Keratinocyte (primary cell): ENCODE measurements around the gene HIF1A. TPM values are rescaled to one million over a fixed set of nuclear protein-coding genes. Genes with fewer than 3 reads are reported as not detected.

ENCODE experiments used
- DNase-seq: peaks from one replicate; pipeline ENCODE4 v3.0.0-alpha.2; 2011; ENCODE audit warnings: low read depth, missing footprints, low spot score
- FAIRE-seq: peaks from 2 replicates; lab custom pipeline; 2011; peaks lifted over from hg19 to GRCh38; lab: Jason Lieb, UNC
- H2AFZ ChIP-seq: 2 replicates; pipeline ENCODE4 v1.6.0; 2012; ENCODE audit warnings: low read length, control low read depth, inconsistent platforms; ENCODE audit not compliant: control insufficient read depth
- H3K27ac ChIP-seq: 2 replicates; pipeline ENCODE4 v1.5.1; 2011; ENCODE audit warnings: low read length; ENCODE audit not compliant: control insufficient read depth, insufficient read depth
- H3K27me3 ChIP-seq: 3 replicates; pipeline ENCODE4 v1.6.0; 2011; ENCODE audit warnings: low read length; ENCODE audit not compliant: control insufficient read depth, insufficient read depth; ENCODE audit errors: extremely low read depth
- H3K36me3 ChIP-seq, 2 experiments: 2 replicates in 1 of 2; 3 replicates in 1 of 2; pipeline ENCODE4 v1.5.1; 2011; ENCODE audit warnings: low read length in 2 of 2, mild to moderate bottlenecking in 1 of 2; ENCODE audit not compliant: control insufficient read depth in 2 of 2, insufficient read depth in 2 of 2; ENCODE audit errors: extremely low read depth in 1 of 2
- H3K4me1 ChIP-seq: 3 replicates; pipeline ENCODE4 v1.5.1; 2011; ENCODE audit warnings: low read length; ENCODE audit not compliant: control insufficient read depth, insufficient read depth; ENCODE audit errors: extremely low read depth
- H3K4me2 ChIP-seq: 3 replicates; pipeline ENCODE4 v1.6.0; 2011; ENCODE audit warnings: low read depth, low read length; ENCODE audit not compliant: control insufficient read depth, insufficient read depth; ENCODE audit errors: extremely low read depth
- H3K4me3 ChIP-seq, 3 experiments: fragments of 200-600 bp in 1 of 3; sonication (generic) in 1 of 3; 2 replicates in 2 of 3; 3 replicates in 1 of 3; pipeline ENCODE4 v1.5.1; 2011 to 2016; ENCODE audit warnings: low read length in 3 of 3, mild to moderate bottlenecking in 3 of 3, control low read depth in 2 of 3, inconsistent platforms in 1 of 3, low read depth in 1 of 3, mixed read lengths in 1 of 3, mixed run types in 1 of 3, moderate library complexity in 1 of 3; ENCODE audit not compliant: control insufficient read depth in 2 of 3, insufficient read depth in 2 of 3; ENCODE audit errors: extremely low read depth in 1 of 3
- H3K79me2 ChIP-seq: 2 replicates; pipeline ENCODE4 v1.6.0; 2012; ENCODE audit warnings: low read length; ENCODE audit not compliant: control insufficient read depth, insufficient read depth
- H3K9ac ChIP-seq: 3 replicates; pipeline ENCODE4 v1.6.0; 2011; ENCODE audit warnings: low read length; ENCODE audit not compliant: control insufficient read depth, insufficient read depth; ENCODE audit errors: extremely low read depth
- H3K9me1 ChIP-seq: 3 replicates; pipeline ENCODE4 v1.6.0; 2011; ENCODE audit warnings: low read length; ENCODE audit not compliant: control insufficient read depth, insufficient read depth; ENCODE audit errors: extremely low read depth
- H3K9me3 ChIP-seq: 2 replicates; pipeline ENCODE4 v1.5.1; 2012; ENCODE audit warnings: low read depth, low read length; ENCODE audit not compliant: control insufficient read depth
- H4K20me1 ChIP-seq: 3 replicates; pipeline ENCODE4 v1.6.0; 2011; ENCODE audit warnings: low read length; ENCODE audit not compliant: control insufficient read depth, insufficient read depth; ENCODE audit errors: extremely low read depth
- EZH2 ChIP-seq: IDR thresholded peaks from one replicate; pipeline ENCODE4 v1.6.1; 2012; ENCODE audit warnings: inconsistent platforms, mild to moderate bottlenecking, low read length, moderate library complexity
- dilution Hi-C: fragments of 300-500 bp; cut with MboI; formaldehyde crosslinking; loops from one replicate; pipeline ENCODE4 v1.7.0; 2020; ENCODE audit warnings: low sequenced_read_pairs; ENCODE audit not compliant: extremely low pct_ligation_motif_present
- polyA plus RNA-seq, 5 experiments: library from polyadenylated mRNA; depleted of rRNA in 3 of 5; stranded (reverse) in 3 of 5; stranded (forward) in 1 of 5; unstranded in 1 of 5; fragments of >200 nt; gene quantifications; 1 replicate in 1 of 5; 2 replicates in 3 of 5; 3 replicates in 1 of 5; pipeline versions ENCODE4 v1.2.1 to v1.2.3, GENCODE V29; 2011 to 2012; ENCODE audit warnings: missing spikeins in 2 of 5, low read depth in 1 of 5, low replicate concordance in 1 of 5
- TF ChIP-seq, protein P1 (sequence below), 3 experiments: IDR thresholded peaks in 1 of 3; conservative IDR thresholded peaks in 1 of 3; optimal IDR thresholded peaks in 1 of 3; 2 replicates in 2 of 3; 3 replicates in 1 of 3; pipeline versions ENCODE3 to v1.5.1; 2011; ENCODE audit warnings: low read length in 3 of 3, mild to moderate bottlenecking in 3 of 3, moderate library complexity in 2 of 3, control low read depth in 1 of 3, inconsistent platforms in 1 of 3; ENCODE audit not compliant: insufficient read depth in 2 of 3; ENCODE audit errors: extremely low read depth in 1 of 3

The HIF1A gene
- polyA plus RNA-seq, 1 donor (not counting 4 experiments of a cell fraction or from before 2014, with no cell fraction given), result 202 TPM

DNA sequence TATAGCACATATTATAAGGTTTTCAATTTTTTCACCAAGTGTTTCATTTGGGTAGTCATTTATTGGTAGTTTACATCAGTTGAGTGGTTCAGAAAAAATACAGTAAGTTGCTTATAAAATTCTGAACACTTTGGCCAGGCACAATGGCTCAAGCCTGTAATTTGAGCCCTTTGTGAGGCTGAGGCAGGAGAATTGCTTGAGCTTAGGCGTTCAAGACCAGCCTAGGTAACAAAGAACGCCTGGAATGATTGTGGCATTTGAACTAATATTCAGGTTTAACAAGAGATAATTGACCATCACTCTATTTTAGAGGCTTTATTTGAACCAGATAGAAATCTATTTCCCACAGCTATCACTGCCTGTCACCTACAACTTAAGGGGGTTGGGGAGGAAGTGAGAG, 22.7 kb downstream of the HIF1A start:
- H3K4me1 ChIP-seq, result peaks cover 6% of the 10 kb centered on the region

DNA sequence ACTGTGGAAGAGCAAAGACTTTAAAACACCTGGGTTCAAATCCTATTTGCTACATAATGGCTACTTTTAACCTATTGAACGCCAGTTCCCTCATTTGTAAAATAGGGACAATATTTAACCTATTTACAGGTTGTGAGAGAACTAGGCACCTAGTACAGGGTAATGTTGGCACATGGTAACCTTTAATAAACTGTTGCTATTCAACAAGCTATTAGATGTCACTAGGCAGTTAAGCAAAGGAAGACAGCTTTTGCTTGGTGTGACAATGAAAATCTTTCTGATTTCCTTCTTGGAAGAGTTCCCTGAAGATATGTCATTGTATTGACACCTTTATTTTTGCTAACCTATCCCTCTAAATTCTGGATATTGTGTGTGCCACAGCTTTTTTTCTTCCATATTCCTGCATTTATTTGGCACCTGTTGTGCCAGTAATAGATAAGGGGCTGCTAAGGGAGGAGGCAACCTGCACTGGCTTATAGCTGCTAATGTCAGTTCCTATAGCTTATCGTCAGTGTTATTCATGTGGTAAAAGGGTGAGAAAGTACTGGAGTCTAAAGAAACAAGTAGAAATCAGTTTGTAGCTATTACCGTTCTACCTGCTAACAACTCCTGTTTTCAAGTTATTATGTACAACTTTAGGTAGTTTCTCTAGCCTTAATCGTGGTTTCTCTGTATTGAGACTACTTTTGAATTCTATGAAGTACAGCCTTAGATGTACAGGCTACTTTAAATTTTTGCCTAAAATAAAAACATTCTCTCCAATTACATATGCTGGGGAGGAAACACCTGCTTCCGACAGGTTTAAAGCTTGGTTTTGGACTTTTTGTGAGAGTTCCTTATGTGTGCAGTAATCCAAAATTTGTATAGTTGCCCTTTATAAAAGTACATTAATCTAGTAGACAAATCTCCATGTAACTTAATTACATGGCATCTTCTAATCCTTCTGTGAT, 24.3 kb downstream of the HIF1A start:
- Histone ChIP-seq H3K27ac (no peak overlapping the region), H4K20me1 (peaks cover 12% of the 10 kb centered on the region), H3K36me3 (peaks cover 3 to 25% of the 10 kb centered on the region in 2 experiments), H3K4me2 (no peak overlapping the region), H3K9me3 (no peaks in the 10 kb centered on the region), H3K9me1 (no peaks in the 10 kb centered on the region), H3K27me3 (no peaks in the 10 kb centered on the region), H3K9ac (no peak overlapping the region), H3K4me3 (no peak overlapping the region), H3K79me2 (peaks cover 68% of the 10 kb centered on the region), H2AFZ (no peak overlapping the region), H3K4me1 (peaks cover 6% of the 10 kb centered on the region)
- dilution Hi-C loops, result no loop called here
- no peak for DNase-seq
- no peak for TF ChIP-seq EZH2
- TF ChIP-seq, protein P1, sequence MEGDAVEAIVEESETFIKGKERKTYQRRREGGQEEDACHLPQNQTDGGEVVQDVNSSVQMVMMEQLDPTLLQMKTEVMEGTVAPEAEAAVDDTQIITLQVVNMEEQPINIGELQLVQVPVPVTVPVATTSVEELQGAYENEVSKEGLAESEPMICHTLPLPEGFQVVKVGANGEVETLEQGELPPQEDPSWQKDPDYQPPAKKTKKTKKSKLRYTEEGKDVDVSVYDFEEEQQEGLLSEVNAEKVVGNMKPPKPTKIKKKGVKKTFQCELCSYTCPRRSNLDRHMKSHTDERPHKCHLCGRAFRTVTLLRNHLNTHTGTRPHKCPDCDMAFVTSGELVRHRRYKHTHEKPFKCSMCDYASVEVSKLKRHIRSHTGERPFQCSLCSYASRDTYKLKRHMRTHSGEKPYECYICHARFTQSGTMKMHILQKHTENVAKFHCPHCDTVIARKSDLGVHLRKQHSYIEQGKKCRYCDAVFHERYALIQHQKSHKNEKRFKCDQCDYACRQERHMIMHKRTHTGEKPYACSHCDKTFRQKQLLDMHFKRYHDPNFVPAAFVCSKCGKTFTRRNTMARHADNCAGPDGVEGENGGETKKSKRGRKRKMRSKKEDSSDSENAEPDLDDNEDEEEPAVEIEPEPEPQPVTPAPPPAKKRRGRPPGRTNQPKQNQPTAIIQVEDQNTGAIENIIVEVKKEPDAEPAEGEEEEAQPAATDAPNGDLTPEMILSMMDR (optimal IDR thresholded peaks at IDR 0.05 in 1 of 3, IDR thresholded peaks at IDR 0.05 in 1 of 3, conservative IDR thresholded peaks at IDR 0.05 in 1 of 3; ENCODE audit: extremely low read depth in 1 of 3, insufficient read depth in 2 of 3, low read length in 3 of 3), result no peak
- no peak for FAIRE-seq

More for the DNA sequence above, 22.7 kb downstream of the HIF1A start:
- peaks cover 18% of the 10 kb centered on the region for H4K20me1 ChIP-seq
- no peak overlapping the region for H3K4me2 ChIP-seq
- H3K9ac ChIP-seq, result no peak overlapping the region
- no peak for DNase-seq
- FAIRE-seq, result no peak
- peaks cover 0 to 18% of the 10 kb centered on the region in 2 experiments for H3K36me3 ChIP-seq
- no peak overlapping the region for H2AFZ ChIP-seq
- no peaks in the 10 kb centered on the region for H3K27me3 ChIP-seq
- TF ChIP-seq EZH2, result no peak
- TF ChIP-seq, protein P1 (optimal IDR thresholded peaks at IDR 0.05 in 1 of 3, IDR thresholded peaks at IDR 0.05 in 1 of 3, conservative IDR thresholded peaks at IDR 0.05 in 1 of 3; ENCODE audit: extremely low read depth in 1 of 3, insufficient read depth in 2 of 3, low read length in 3 of 3), result no peak
- H3K4me3 ChIP-seq, result no peak overlapping the region
- dilution Hi-C loops, result no loop called here
- H3K27ac ChIP-seq, result no peak overlapping the region
- H3K9me3 ChIP-seq, result no peaks in the 10 kb centered on the region
- peaks cover 81% of the 10 kb centered on the region for H3K79me2 ChIP-seq
- H3K9me1 ChIP-seq, result no peaks in the 10 kb centered on the region
